ENCODE measurements around the gene MIR17HG.
"Not testable (repeated sequence)": the region's sequence is repeated elsewhere in the genome, so short reads cannot be mapped to it uniquely, and the experiment has no call there.

The MIR17HG gene

GRCh38 chr13:91347202-91347995 is at the start of gene MIR17HG:
TSS of gene MIR17HG (plus strand) at chr13:91347687.
- peak; percentile 84 for DNase-seq

- no peak for DNase-seq
Measured at GRCh38 chr13:91298060-91298459, 49.4 kb upstream of the MIR17HG start.

- no peak for DNase-seq
Measured at GRCh38 chr13:91302111-91302510, 45.4 kb upstream of the MIR17HG start.

- DNase-seq: no peak
Measured at GRCh38 chr13:91303031-91303430, 44.5 kb upstream of the MIR17HG start.

- DNase-seq: no peak
Measured at GRCh38 chr13:91304741-91305140, 42.7 kb upstream of the MIR17HG start.

GRCh38 chr13:91305652-91306051 is 41.8 kb upstream of the MIR17HG start:
- DNase-seq: no peak

- no peak for DNase-seq
Measured at GRCh38 chr13:91307887-91308286, 39.6 kb upstream of the MIR17HG start.

- DNase-seq: no peak
Measured at GRCh38 chr13:91308299-91308698, 39.2 kb upstream of the MIR17HG start.

GRCh38 chr13:91311491-91311890 is 36.0 kb upstream of the MIR17HG start:
- no peak for DNase-seq

- DNase-seq: no peak
Measured at GRCh38 chr13:91312324-91312723, 35.2 kb upstream of the MIR17HG start.

GRCh38 chr13:91313103-91313502 is 34.4 kb upstream of the MIR17HG start:
- DNase-seq: no peak

- no peak for DNase-seq
Measured at GRCh38 chr13:91313581-91313980, 33.9 kb upstream of the MIR17HG start.

- DNase-seq: no peak
Measured at GRCh38 chr13:91314888-91315287, 32.6 kb upstream of the MIR17HG start.

- no peak for DNase-seq
Measured at GRCh38 chr13:91318886-91319285, 28.6 kb upstream of the MIR17HG start.

- DNase-seq: no peak
Measured at GRCh38 chr13:91319996-91320395, 27.5 kb upstream of the MIR17HG start.

- not testable (repeated sequence) for DNase-seq
Measured at GRCh38 chr13:91320990-91321389, 26.5 kb upstream of the MIR17HG start.

- DNase-seq: no peak
Measured at GRCh38 chr13:91323349-91323748, 24.1 kb upstream of the MIR17HG start.

- no peak for DNase-seq
Measured at GRCh38 chr13:91326146-91326545, 21.3 kb upstream of the MIR17HG start.

- DNase-seq: no peak
Measured at GRCh38 chr13:91328726-91329125, 18.8 kb upstream of the MIR17HG start.

GRCh38 chr13:91329733-91330132 is 17.8 kb upstream of the MIR17HG start:
- DNase-seq: no peak

- no peak for DNase-seq
Measured at GRCh38 chr13:91331047-91331915, 16.2 kb upstream of the MIR17HG start.

- no peak for DNase-seq
Measured at GRCh38 chr13:91346062-91346461, 1.4 kb upstream of the MIR17HG start.

GRCh38 chr13:91346850-91347201 is 661 bp upstream of the MIR17HG start:
- DNase-seq: no peak

All from NCI-H1105 treated with DMSO at 0.1 percent for 48 hours (cell line).